Skin of body (tissue), 2 donors: ENCODE results near the gene PSMG1. TPM values are rescaled to one million over a fixed set of nuclear protein-coding genes. Genes with fewer than 3 reads are reported as not detected.
A peak's percentile ranks its signal among the peaks of the same experiment; 100 is the strongest.
"Not testable (repeated sequence)": the region's sequence is repeated elsewhere in the genome, so short reads cannot be mapped to it uniquely, and the experiment has no call there.

Experiments
- DNase-seq: peaks from one replicate; lab custom pipeline; 2025; lab: John Stamatoyannopoulos, UW
- total RNA-seq: library from RNA; depleted of rRNA; stranded (reverse); fragments of >200 nt; gene quantifications from one replicate; pipeline ENCODE4 v1.2.3, GENCODE V29; 2014

Gene PSMG1
- total RNA-seq, 1 donor from 2014 or later = 25.6 TPM

DNA sequence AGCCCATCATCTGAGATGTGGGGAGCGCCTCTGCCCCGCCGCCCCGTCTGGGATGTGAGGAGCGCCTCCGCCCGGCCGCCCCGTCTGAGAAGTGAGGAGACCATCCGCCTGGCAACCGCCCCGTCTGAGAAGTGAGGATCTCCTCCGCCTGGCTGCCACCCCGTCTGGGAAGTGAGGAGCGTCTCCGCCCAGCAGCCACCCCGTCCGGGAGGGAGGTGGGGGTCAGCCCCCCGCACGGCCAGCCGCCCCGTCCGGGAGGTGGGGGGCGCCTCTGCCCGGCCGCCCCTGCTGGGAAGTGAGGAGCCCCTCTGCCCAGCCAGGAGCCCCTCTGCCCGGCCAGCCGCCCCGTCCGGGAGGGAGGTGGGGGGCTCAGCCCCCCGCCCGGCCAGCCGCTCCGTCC is 26.0 kb downstream of the PSMG1 start:
- DNase-seq = not testable (repeated sequence)

DNA sequence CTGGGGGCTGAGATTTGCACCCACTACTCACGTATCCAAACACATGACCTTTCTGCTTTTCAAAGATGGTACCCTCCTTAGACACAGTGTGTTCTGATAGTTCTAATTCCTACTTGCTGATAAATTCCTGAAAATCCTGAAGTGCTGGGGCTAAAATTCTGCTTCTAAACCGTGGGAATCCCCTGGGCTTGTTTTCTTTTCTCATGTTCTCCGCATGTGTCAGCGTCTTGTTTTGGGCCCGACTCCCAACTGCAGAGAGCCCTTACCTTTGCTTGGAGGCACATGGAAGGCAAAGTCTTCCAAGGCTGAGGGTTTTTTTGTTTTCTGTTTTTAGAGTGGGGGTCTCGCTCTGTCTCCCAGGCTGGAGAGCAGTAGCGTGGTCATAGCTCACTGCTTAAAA is 27.2 kb downstream of the PSMG1 start:
- no peak for DNase-seq

DNA sequence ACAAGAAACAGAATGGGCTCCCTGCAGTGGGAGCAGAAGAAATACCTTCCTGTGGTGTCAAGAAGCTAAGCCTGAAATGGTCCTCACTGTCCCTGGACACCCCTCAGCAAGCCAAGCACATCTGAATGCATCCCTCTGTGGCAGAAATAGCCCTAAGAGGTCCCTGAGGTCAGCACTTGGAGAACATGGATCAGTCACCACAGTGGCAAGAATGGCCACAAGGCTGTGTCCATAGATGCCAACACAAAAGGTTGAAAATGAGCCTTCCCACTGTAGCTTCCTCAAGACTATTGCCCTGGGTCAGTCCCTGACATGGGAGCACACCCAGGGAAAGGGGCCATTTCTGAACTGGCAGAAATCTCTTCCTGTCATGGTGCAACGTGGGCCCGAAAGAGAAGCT is 27.7 kb downstream of the PSMG1 start:
- DNase-seq = no peak

DNA sequence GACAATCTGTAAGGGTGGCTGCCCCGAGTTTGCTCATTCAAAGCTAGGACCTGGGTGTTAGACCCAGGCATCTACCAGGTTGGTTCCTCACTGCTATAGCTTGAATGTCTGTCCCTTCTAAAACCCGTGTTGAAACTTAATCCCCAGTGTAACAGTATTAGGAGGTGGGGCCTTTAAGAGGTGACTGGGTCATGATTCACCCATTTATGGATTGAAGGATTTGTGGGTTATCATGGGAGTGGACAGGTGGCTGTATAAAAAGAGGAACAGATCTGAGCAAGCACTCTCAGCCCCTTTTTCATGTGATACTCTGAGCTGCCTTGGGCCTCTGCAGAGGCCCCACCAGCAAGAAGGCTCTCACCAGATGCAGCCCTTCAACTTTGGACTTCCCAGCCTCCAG is 29.4 kb downstream of the PSMG1 start:
- DNase-seq = no peak

DNA sequence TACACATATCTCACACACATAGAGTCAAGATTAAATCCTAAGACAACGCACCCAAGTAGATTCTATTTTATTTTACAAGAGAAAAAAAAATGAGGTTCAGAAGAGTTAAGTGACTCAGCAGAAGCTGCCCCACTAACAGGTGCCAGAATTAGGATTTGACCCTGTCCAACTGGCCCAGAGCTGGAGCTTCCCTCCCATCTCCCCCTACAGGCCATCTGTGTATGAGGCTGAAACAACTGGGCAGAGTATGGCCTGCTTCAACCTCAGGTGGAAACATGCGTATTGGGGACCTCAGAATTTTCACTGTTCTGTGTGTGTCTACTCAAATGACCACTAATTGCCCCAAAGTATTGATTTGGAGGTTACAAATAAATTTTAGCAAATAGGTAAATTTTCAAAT is 29.9 kb downstream of the PSMG1 start:
- no peak for DNase-seq

DNA sequence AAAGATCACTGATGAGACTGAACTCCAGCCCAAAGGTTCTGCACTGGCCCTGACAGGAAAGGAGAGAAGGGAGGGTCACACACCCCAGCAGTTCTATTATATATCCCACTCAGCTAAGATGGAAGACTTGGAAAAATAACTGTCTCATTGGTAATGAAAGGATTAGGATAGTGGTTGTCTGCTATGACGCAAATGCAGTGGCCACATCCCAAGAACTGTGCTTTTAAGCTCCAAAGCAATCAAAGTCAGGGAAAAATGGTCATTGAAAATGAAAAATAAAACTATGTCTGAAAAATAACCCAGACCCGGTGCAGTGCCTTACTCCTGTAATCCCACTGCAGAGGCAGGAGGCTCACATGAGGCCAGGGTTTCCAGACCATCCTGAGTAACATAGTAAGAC is 31.0 kb downstream of the PSMG1 start:
- DNase-seq = no peak

DNA sequence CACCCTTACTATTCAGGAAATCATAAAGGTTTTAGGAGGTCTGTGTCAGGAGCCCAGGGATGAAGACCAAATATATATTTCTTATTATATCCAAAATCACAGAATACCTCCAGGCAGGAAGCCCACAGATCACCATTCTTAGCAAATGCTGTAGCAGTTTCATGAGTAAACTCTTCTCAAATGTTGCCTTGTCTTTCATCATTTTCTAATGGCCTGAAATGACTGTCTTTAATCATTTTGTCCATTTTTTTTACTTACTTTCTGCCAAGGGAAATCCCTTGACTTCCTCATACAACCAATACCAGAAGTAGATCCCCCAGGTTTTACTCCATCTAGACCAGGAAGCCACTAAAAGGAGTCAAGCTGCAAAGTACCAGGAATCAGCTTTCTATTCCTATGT is 32.4 kb downstream of the PSMG1 start:
- DNase-seq = no peak

DNA sequence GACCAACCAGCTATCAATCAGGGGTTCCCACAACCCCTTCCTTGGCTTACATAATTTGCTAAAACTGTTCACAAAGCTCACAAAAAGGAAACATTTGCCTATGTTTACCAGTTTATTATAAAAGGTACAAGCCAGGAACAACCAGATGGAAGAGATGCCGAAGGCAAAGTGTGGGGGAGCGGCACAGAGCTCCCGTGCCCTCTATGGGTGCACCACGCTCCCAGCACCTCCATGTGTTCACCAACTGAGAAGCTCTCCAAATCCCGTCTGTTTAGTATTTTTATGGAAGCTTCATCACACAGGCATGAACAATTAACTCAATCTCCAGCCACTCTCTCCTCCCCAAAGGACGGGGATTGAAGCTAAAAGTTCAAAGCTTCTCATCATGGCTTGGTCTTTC is 32.9 kb downstream of the PSMG1 start:
- no peak for DNase-seq

DNA sequence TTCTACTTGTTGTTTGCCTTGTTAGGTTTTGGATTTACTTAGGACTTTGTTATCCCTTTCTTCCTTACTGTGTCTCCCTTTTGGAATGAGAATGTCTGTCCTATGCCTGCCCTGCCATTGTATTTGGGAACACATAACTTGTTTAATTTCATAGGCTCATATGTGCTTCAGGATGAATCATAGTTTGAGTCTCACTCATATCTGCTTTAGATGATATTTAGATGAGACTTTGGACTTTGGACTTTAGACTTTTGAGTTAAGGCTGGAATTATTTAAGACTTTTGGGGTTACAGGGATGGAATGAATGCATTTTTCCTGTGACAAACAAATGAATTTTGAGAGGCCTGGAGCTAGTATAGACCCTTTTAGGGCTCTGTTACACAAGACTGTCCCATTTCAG is 33.4 kb downstream of the PSMG1 start:
- no peak for DNase-seq

DNA sequence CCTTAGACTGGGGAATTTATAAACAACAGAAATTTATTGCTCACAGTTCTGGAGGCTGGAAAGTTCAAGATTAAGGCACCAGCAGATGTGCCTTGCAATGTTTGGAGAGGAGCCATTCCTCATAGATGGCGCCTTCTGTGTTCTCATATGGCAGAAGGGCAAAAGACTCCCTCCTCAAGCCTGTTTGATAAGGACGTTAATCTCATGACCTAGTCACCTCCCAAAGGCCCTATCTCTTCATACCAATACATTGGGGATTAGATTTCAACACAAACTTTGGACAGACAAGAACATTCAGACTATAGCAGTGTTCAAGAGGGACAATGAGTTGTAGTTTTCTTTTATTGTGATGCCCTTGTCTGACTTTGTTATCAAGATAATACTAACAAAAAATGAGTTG is 34.3 kb downstream of the PSMG1 start:
- no peak for DNase-seq

DNA sequence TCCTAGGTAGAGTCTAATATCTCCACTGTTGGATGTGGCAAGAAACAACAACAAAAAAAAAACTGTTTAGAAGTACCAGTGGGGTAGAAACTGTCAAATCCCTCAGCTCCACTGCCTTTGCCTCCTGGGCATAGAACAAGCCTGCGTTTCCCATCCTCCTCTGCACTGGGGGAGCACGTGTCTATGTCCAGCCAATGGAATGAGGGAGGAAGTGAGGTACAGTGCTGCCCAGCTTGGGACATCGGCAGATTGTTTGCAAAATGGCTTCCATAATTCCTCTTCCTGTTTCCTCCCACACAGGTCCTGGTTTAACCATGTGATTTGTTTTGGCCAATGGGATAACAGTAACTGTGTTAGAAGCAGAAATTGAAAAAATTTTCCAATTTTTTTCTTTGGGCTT is 39.1 kb downstream of the PSMG1 start:
- no peak for DNase-seq

DNA sequence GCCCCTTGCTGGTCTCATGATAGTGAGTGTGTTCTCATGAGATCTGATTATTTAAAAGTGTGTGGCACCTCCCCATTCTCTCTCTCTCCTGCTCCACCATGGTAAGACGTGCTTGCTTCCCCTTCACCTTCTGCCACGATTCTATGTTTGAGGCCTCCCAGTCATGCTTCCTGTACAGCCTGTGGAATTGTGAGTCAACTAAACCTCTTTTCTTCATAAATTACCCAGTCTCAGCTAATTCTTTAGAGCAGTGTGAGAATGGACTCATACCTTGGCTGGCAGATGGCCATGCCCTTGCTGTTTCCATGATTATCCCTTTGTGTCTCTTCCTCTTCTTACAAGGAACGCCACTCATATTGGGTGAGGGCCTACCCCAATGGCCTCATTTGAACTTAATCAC is 40.3 kb downstream of the PSMG1 start:
- no peak for DNase-seq

DNA sequence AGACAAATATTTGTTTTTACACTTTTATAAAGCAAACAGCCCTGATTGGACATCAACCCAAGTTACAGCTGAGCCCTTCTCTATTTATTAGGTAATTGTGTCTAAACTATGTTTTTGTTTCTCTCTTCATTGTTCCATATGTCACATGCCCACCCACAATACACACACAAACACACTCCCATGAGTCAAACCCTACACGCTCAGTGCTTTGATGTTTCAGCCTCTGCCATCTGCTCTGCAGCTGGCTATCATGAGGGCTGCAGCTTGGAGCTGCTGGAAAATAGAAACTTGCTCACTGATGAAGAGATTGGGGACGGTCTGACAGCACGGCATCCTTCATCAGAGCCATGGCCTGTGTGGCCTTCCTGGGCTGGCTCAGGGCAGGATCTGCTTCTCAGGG is 41.7 kb downstream of the PSMG1 start:
- DNase-seq = peak; percentile 77

DNA sequence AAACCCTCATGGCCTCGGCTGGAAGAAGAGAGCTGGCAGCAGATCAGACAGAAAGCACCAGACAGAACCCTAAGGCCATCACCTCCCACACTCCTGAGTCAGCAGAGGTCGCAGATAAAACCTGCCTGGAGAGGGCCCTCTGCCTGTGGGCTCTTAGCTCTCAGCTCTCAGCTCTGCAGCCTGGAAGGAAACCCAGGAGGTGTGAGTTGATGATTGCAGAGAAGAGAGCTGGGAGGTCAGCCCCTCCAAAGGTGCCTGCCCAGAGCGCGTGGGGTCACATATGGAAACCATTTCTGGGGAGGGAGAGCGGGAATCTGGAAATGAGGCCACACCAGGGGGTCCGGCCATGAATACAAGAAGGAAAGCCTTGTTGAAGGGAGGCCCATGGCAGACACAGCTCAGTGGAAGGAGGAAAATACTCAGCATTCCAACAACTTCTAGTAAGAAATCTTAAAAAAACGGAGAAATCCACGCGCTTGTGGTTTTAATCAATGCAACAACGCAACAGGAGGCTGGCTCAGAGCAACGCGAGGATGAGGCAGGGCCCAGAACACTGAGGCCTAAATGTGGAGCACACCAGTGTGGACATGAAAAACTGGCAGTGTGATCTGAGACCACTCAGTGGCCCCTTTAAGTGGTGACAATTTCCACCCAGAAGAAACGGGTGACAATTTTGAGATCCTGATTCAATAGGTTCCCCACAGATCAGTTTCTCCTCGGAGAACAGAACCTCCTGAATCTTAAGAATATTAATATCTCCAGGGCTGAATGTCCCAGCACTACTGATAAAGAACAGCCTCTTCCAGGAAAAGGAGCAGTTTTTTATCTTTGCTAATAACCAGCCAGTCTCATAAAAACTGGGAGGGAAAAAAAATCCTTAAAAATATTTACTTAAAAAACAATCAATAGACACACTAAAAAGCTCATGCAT is 45.7 kb downstream of the PSMG1 start:
- DNase-seq = peak; percentile 63

DNA sequence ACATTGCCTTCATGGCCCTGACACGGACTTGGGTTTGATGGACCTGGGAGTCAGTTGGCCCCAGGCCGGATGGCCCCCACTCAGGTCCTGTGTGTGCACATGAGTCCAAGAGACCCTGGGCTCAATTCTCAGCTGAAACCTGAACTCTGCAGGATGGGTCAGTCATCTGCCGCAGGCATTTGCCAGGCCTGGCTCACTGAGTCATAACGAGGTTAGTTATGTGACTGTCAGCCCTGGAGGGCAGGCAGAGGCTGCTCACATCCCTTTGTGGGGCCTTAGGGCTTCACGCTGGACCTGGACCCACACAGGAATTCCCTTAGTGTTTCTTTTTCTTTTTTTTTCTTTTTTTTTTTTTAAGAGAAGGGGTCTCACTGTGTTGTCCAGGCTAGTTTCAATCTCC is 46.5 kb downstream of the PSMG1 start:
- no peak for DNase-seq

DNA sequence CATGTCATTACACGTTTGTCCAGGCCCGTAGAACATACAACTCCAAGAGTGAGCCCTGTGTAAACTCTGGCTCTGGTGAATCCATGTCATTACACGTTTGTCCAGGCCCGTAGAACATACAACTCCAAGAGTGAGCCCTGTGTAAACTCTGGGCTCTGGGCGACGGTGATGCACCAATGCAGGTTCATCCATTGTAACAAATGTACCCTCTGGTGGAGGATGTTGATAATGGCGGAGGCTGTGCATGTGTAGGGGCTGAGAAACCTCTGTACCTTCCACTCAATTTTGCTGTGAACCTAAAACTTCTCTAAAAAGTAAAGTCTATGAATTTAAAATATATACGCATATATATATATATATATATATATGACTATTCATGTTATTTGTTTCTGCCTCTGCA is 47.1 kb downstream of the PSMG1 start:
- DNase-seq = peak; percentile 36

DNA sequence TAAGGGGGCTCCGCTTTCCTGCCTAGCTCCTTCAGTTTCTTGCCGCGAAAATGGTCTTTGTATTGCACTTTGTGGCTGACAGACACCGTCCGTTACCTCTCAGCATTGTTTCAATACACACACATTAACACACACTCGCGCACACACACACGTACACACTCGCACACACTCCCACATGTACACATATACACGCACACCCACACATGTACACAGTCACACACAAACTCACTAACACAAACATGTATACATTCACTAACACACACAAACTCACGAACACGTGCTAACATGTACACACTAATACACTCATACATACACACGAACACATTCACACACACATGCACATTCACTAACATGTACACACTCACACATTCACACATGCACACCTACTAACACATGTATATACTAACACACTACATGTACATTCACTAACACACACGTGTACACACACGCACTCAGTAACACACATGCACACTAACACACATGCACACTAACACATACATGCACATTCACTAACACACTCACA is 48.9 kb downstream of the PSMG1 start:
- no peak for DNase-seq

DNA sequence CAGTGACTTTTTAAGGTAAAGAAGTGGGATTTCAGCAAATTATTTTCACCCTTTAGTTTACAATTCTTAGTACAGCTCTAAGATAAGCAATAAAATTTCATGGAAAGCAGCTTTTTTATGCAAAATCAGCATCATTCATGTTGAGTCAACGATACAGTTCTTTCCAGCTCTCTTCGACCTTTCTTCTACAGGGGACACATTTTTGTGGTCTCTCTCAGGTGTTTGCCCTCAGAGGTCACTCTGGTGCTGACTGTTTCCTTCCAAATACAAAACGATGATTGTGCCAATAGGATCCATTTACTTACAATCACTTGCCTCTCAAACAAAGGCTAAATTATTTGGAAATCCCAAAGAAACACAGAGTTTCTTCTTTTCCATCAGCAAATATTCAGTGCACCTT is 51.0 kb downstream of the PSMG1 start:
- no peak for DNase-seq

DNA sequence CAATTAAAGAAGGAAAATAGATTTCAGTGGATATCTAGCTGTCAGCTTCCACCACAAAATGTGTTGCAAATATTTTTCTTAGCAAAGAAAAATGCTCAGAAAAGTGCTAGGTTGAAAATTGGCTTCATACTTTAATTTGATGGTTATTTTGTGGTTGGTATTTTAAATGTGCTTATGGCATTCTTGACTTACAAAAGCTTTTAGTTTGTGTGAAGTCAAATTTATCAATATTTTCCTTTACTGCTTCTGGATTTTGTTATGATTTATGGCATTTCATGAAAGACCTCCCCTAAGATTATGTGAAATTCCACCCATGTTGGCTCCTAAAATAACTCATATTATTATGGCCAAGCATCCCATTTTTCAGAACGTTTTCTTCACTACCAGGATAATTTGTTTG is 51.5 kb downstream of the PSMG1 start:
- DNase-seq = no peak

DNA sequence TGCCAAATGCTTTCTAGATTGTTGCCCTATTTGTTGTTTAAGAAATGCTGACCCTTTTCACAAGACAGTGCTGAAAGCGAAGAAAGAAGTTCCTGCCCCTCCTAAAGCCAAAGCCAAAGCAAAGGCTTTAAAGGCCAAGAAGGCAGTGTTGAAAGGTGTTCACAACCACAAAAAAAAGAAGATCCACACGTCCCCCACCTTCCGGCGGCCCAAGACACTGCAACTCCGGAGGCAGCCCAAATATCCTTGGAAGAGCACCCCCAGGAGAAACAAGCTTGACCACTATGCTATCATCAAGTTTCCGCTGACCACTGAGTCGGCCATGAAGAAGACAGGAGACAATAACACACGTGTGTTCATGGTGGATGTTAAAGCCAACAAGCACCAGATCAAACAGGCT is 55.7 kb downstream of the PSMG1 start:
- no peak for DNase-seq

DNA sequence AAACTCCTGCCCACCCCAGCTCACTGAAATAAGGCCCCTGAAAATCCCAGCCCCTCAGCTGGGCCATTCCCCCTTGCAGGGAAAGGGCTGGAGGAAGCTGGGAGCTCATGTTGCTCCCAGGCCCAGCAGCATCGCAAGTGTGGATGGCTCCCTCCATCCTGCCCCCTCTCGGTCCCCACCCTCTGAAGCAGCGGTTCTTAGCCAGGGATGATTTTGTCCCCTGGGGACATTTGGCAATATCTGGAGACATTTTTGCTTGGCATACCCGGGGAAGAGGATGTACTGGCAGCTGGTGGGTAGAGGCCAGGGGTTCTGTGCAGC is 56.8 kb downstream of the PSMG1 start:
- DNase-seq = no peak

DNA sequence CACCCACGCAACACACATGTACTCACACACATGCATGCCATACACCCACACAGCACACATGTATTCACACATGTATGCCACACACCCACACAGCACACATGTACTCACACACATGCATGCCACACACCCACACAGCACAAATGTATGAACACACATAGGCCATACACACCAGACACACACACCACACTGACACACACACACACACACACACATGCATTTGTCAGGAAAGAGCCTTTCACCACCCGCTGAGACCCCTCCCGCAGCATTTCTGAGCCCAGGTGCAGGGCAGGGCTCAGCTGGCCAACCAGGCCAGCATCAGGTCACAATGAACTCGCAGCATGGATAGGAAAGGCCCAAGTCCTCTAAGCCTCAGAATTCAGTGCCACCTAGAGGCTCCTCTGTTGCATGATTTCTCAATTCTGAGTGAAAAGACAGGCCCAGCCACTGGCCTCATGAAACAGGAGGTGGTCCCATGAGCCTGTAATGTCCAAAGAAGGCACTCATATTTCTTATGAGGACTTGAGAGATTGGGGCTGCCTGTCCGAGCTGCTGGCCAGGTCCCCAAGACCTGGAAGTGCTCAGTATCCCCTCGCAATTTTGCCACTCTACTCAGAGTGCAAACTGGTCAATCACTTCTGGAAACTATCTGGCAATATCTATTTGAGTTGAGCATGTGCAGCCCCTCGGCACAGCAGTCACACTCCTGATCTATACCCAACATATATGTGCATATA is 57.3 kb downstream of the PSMG1 start:
- peak; percentile 76 for DNase-seq
